ENCODE data around the gene TICAM2. TPM values are rescaled to one million over a fixed set of nuclear protein-coding genes. Genes with fewer than 3 reads are reported as not detected.
A peak's percentile ranks its signal among the peaks of the same experiment; 100 is the strongest.

TICAM2 gene
- total and polyA plus RNA-seq, 9 of the 15 experiments (the other 6 are each of a cell fraction or from before 2014, with no cell fraction given), result 0.15 to 1.8 (median 0.98) TPM

- TF ChIP-seq ZNF318 (IDR thresholded peaks at IDR 0.05; ENCODE audit: borderline replicate concordance in 1 of 2, low read depth in 1 of 2), result no peak
Observed at GRCh38 chr5:115644046-115644445, 41.8 kb upstream of the TICAM2 start (continued).

GRCh38 chr5:115641948-115642347 is 39.7 kb upstream of the TICAM2 start:
- no peak overlapping the region for H3K27ac ChIP-seq (ENCODE audit: extremely low read depth, low read depth, low read length)
- H3K4me1 ChIP-seq (replicated peaks in 1 of 2; ENCODE audit: control insufficient read depth in 2 of 2, insufficient read depth in 2 of 2, low read length in 2 of 2), result no peaks in the 10 kb centered on the region
- peaks cover 2 to 10% of the 10 kb centered on the region in 2 experiments; a peak in 3 of 5 replicates for H3K27me3 ChIP-seq (ENCODE audit: control insufficient read depth in 2 of 2, insufficient read depth in 2 of 2, low read length in 2 of 2)
- H3K9me1 ChIP-seq (ENCODE audit: control insufficient read depth, insufficient read depth, low read length), result no peaks in the 10 kb centered on the region
- WGBS (ENCODE audit: insufficient coverage, low coverage, missing lambda C conversion rate), result 0% methylated on average over 1 of the region's 1 CpG
- no peak overlapping the region for H3K9ac ChIP-seq (ENCODE audit: insufficient read depth in 1 of 2, low read depth in 2 of 2, low read length in 2 of 2)
- CTCF ChIA-PET (ENCODE audit: low intra/inter-chr PET ratio), result no interaction called here
- in situ Hi-C loops (cut with MboI) (no loop called here), intact Hi-C loops (cut with micrococcal nuclease) (no loop called here)
- no peaks in the 10 kb centered on the region for H3K36me3 ChIP-seq (ENCODE audit: control insufficient read depth, insufficient read depth, low read length)
- no peaks in the 10 kb centered on the region for H3K9me3 ChIP-seq (replicated peaks; ENCODE audit: control insufficient read depth, insufficient read depth, low read depth, low read length)
- no peaks in the 10 kb centered on the region for H4K20me1 ChIP-seq (replicated peaks; ENCODE audit: control insufficient read depth, insufficient read depth, low read length)
- DNase-seq (ENCODE audit: extremely low read depth in 1 of 4, low spot score in 3 of 4), result no peak
- H3K4me3 ChIP-seq, result no peak overlapping the region
- H2AFZ ChIP-seq (ENCODE audit: low read depth, low read length), result no peak overlapping the region
- POLR2A ChIA-PET, result interaction anchor here (0.5 kb wide), 1 partner anchor 113 kb away, joined by 3 read pairs; no protein-coding TSS in a partner anchor
- BruUV-seq (replicated peaks), result no TSS peak
- ATAC-seq, result no peak
- no peak overlapping the region for H3K4me2 ChIP-seq (ENCODE audit: insufficient read depth, low read length)
- no peaks in the 10 kb centered on the region for H3K79me2 ChIP-seq (ENCODE audit: control insufficient read depth, insufficient read depth, low read length)
- FAIRE-seq, result peak; percentile 6
- TF ChIP-seq TAF1 (IDR thresholded peaks at IDR 0.05; ENCODE audit: control insufficient read depth, extremely low read depth, insufficient read depth, low read length, severe bottlenecking) (no peak), HDAC3 (IDR thresholded peaks at IDR 0.05; ENCODE audit: borderline replicate concordance, partially characterized antibody) (no peak), KAT2B (IDR thresholded peaks at IDR 0.05; ENCODE audit: low read depth, low read length) (no peak), CBX8 (IDR thresholded peaks at IDR 0.05; ENCODE audit: borderline replicate concordance, extremely low read depth, low read depth, low read length, poor library complexity, severe bottlenecking) (no peak), ATF1 (CRISPR knock-in tag; IDR thresholded peaks at IDR 0.05) (no peak), ATF1 (tag; IDR thresholded peaks at IDR 0.05) (no peak), NFYB (IDR thresholded peaks at IDR 0.05; ENCODE audit: extremely low read depth, insufficient read length) (no peak), SOX6 (IDR thresholded peaks at IDR 0.05) (no peak), LCOR (CRISPR knock-in tag; IDR thresholded peaks at IDR 0.05) (no peak), POLR2AphosphoS5 (IDR thresholded peaks at IDR 0.05; ENCODE audit: control insufficient read depth, insufficient read depth, low read depth, low read length) (no peak), ZNF778 (CRISPR knock-in tag; IDR thresholded peaks at IDR 0.05) (no peak)
